ENCODE results near the gene TENM4.

Gene TENM4

GRCh38 chr11:78711735-78712134 is 729.1 kb downstream of the TENM4 start:
- no peak for DNase-seq (ENCODE audit: low spot score)
- Histone ChIP-seq H3K4me3 (no peak overlapping the region), H3K27ac (no peak overlapping the region)
- TF ChIP-seq CTCF (IDR thresholded peaks at IDR 0.05): no peak

- Histone ChIP-seq H3K27ac (no peak overlapping the region), H3K4me3 (no peak overlapping the region)
- DNase-seq (ENCODE audit: low spot score): no peak
- no peak for TF ChIP-seq CTCF (IDR thresholded peaks at IDR 0.05)
Observed at GRCh38 chr11:78710417-78710816, 730.4 kb downstream of the TENM4 start.

- TF ChIP-seq CTCF (IDR thresholded peaks at IDR 0.05): no peak
- Histone ChIP-seq H3K4me3 (no peak overlapping the region), H3K27ac (no peak overlapping the region)
- no peak for DNase-seq (ENCODE audit: low spot score)
Observed at GRCh38 chr11:78708388-78708787, 732.4 kb downstream of the TENM4 start.

GRCh38 chr11:78706551-78706950 is 734.3 kb downstream of the TENM4 start:
- H3K27ac ChIP-seq: no peak overlapping the region
- no peak for DNase-seq (ENCODE audit: low spot score)
- TF ChIP-seq CTCF (IDR thresholded peaks at IDR 0.05): no peak
- H3K4me3 ChIP-seq: no peak overlapping the region

GRCh38 chr11:78704811-78705210 is 736.0 kb downstream of the TENM4 start:
- no peak for TF ChIP-seq CTCF (IDR thresholded peaks at IDR 0.05)
- Histone ChIP-seq H3K4me3 (no peak overlapping the region), H3K27ac (no peak overlapping the region)
- DNase-seq (ENCODE audit: low spot score): no peak

- Histone ChIP-seq H3K27ac (peak overlapping the region; percentile 62 to 80), H3K4me3 (no peak overlapping the region)
- TF ChIP-seq CTCF (IDR thresholded peaks at IDR 0.05): no peak
- DNase-seq (ENCODE audit: low spot score): no peak
Observed at GRCh38 chr11:78699609-78700135, 741.2 kb downstream of the TENM4 start.

- H3K4me3 ChIP-seq: no peak overlapping the region
- DNase-seq (ENCODE audit: low spot score): peak; percentile 88
- TF ChIP-seq CTCF (IDR thresholded peaks at IDR 0.05): no peak
- peak overlapping the region; percentile 62 to 80 for H3K27ac ChIP-seq
Observed at GRCh38 chr11:78698612-78699011, 742.2 kb downstream of the TENM4 start.
